Superior temporal gyrus (tissue), 1 donor: ENCODE data around the gene PLEKHB1.
"Not testable (repeated sequence)": the region's sequence is repeated elsewhere in the genome, so short reads cannot be mapped to it uniquely, and the experiment has no call there.

Source experiments
- DNase-seq: peaks from one replicate; pipeline ENCODE4 v3.0.0-alpha.2; 2016; ENCODE audit errors: extremely low spot score

The PLEKHB1 gene

GRCh38 chr11:73676552-73676951, 30.2 kb downstream of the PLEKHB1 start:
- DNase-seq: not testable (repeated sequence)

- no peak for DNase-seq
These were observed 34.3 kb downstream of the PLEKHB1 start for GRCh38 chr11:73680687-73681086.

GRCh38 chr11:73693899-73694525, 47.6 kb downstream of the PLEKHB1 start:
- DNase-seq: no peak

- DNase-seq: no peak
These were observed 58.7 kb downstream of the PLEKHB1 start for GRCh38 chr11:73705053-73705452.

GRCh38 chr11:73710964-73711363, 64.6 kb downstream of the PLEKHB1 start:
- no peak for DNase-seq
